Stomach (tissue), 9 donors: Measurements from ENCODE around the gene FMO4. TPM values are rescaled to one million over a fixed set of nuclear protein-coding genes. Genes with fewer than 3 reads are reported as not detected.
"Not testable (repeated sequence)": the region's sequence is repeated elsewhere in the genome, so short reads cannot be mapped to it uniquely, and the experiment has no call there.

Experiments used
- DNase-seq, 2 donors: peaks; one replicate each; pipeline versions ENCODE4 v3.0.0 to v3.0.0-alpha.2; 2013 to 2019
- H3K27ac ChIP-seq, 5 donors: fragments of 200-600 bp in 4 of 5; sonication (generic) in 4 of 5; one replicate each; pipeline ENCODE4 v1.5.1; 2013 to 2019; ENCODE audit warnings: mild to moderate bottlenecking in 1 of 5, moderate library complexity in 1 of 5
- H3K27me3 ChIP-seq, 3 donors: fragments of 200-600 bp; sonication (generic); one replicate each; pipeline ENCODE4 v1.5.1; 2017 to 2019; ENCODE audit warnings: mixed run types in 1 of 3
- H3K36me3 ChIP-seq, 4 donors: fragments of 200-600 bp; sonication (generic); 1 replicate in 3 of 4; 2 replicates in 1 of 4; pipeline ENCODE4 v1.5.1; 2016 to 2019
- H3K4me1 ChIP-seq, 4 donors: fragments of 200-600 bp; sonication (generic); one replicate each; pipeline ENCODE4 v1.5.1; 2016 to 2019
- H3K4me3 ChIP-seq, 4 donors: fragments of 200-600 bp; sonication (generic) in 3 of 4; one replicate each; pipeline ENCODE4 v1.5.1; 2016 to 2019; ENCODE audit warnings: mild to moderate bottlenecking in 1 of 4
- H3K9me3 ChIP-seq, 4 donors: fragments of 200-600 bp; sonication (generic); one replicate each; pipeline ENCODE4 v1.5.1; 2016 to 2019
- CTCF ChIP-seq, 7 experiments: fragments of 450-650 bp in 4 of 7; fragments of 200-600 bp in 3 of 7; sonication (generic) in 3 of 7; IDR thresholded peaks; one replicate each; pipeline ENCODE4 v1.5.1; 2016 to 2019; ENCODE audit warnings: antibody characterized with exemption in 7 of 7, control low read depth in 2 of 7, mild to moderate bottlenecking in 1 of 7
- EP300 ChIP-seq: sonication (generic); formaldehyde crosslinking; IDR thresholded peaks from one replicate; pipeline ENCODE4 v1.6.1; 2017; ENCODE audit warnings: antibody characterized with exemption
- POLR2A ChIP-seq, 4 donors: fragments of 450-650 bp; IDR thresholded peaks; one replicate each; pipeline ENCODE4 v1.6.1; 2016; ENCODE audit warnings: antibody characterized with exemption in 4 of 4, control low read depth in 2 of 4, mild to moderate bottlenecking in 1 of 4, moderate library complexity in 1 of 4
- POLR2AphosphoS5 ChIP-seq, 3 donors: sonication (generic); formaldehyde crosslinking; IDR thresholded peaks; one replicate each; pipeline ENCODE4 v1.6.1; 2016; ENCODE audit warnings: antibody characterized with exemption in 3 of 3
- WGBS, 5 donors: extraction: QIAGEN DNeasy Blood & Tissue Kit in 3 of 5; methylation state at CpG; one replicate each; pipeline versions ENCODE4 v1.1.5 to v1.1.7; 2013 to 2018; 5-methylcytosine and 5-hydroxymethylcytosine counted together
- intact Hi-C: fragments of 100-400 bp; cut with DNase I; formaldehyde crosslinking; loops from one replicate; pipeline ENCODE4 v1.15.1; 2023; ENCODE audit warnings: low total_unique reads
- polyA plus RNA-seq, 3 donors: library from polyadenylated mRNA; stranded (reverse); fragments of 200-250 nt; gene quantifications; one replicate each; pipeline ENCODE4 v1.2.3, GENCODE V29; 2013
- total RNA-seq, 5 donors: library from RNA; depleted of rRNA; stranded (reverse); fragments of >200 nt; gene quantifications; one replicate each; pipeline versions ENCODE4 v1.1.0 to v1.2.3, GENCODE V29; 2014 to 2016
- donor health status: healthy with polysubstance abuse.
- donor health status: Bipolar disorder and iron deficiency.
- donor health status: healthy.

Gene FMO4
- total and polyA plus RNA-seq, 8 donors: 0.89 to 12.2 (median 3.8) TPM; not detected in 1

DNA sequence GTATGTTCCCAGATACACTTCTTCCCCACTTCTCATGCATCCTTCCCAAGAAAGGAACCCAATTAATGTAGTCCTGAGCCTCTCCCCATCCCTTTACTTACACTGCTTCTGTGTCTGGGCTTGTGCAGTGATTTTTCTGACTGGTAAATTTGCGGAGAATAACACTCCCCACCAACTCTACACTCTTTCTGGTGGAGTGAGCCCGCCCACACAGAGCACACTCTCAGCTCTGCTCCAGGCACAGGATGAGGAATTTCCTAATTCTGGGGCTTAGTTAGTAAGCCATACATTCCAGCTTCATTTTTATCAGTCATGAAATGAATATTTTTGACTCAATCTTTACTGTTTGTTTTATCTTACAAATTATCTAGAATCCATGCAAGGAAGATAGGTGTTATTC lies 38.6 kb downstream of the FMO4 start:
- no peak for DNase-seq
- Histone ChIP-seq H3K9me3 (no peaks in the 10 kb centered on the region), H3K27ac (no peak overlapping the region), H3K4me3 (no peak overlapping the region), H3K27me3 (no peaks in the 10 kb centered on the region), H3K4me1 (no peaks in the 10 kb centered on the region), H3K36me3 (no peaks in the 10 kb centered on the region)
- TF ChIP-seq CTCF (IDR thresholded peaks at IDR 0.05): no peak
- 80 to 96% (median 89%) methylated on average over 2 of the region's 2 CpGs for WGBS, 5 donors
- intact Hi-C loops: no loop called here

DNA sequence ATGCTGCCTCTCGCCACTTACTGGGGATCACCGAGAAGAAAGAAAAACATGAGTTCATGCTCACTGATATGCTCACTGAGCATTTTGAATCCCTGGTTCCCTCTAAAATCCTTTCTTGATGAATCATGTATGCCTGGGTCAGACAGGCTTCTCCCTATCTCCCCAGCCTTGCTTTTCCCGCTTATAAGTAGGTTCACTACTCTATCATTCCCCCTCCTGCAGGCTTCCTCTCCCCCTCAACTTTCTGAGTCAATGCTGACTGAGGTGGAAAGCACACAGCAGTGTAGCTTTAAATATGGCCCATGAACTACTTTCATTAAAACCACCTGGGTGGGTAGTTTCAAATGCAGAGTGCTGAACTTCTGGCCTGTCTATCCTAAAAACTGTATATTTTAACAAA lies 41.7 kb downstream of the FMO4 start:
- WGBS, 5 donors: 73 to 82% (median 80%) methylated on average over 3 of the region's 3 CpGs
- H3K27ac ChIP-seq: no peak overlapping the region
- intact Hi-C loops: no loop called here
- no peaks in the 10 kb centered on the region for H3K4me1 ChIP-seq
- TF ChIP-seq CTCF (IDR thresholded peaks at IDR 0.05): no peak
- TF ChIP-seq EP300: no peak
- TF ChIP-seq POLR2AphosphoS5 (IDR thresholded peaks at IDR 0.05): no peak
- no peak for TF ChIP-seq POLR2A (IDR thresholded peaks at IDR 0.05)
- peaks cover 0 to 5% (median 0%) of the 10 kb centered on the region in 3 donors for H3K27me3 ChIP-seq
- no peaks in the 10 kb centered on the region for H3K36me3 ChIP-seq
- no peak for DNase-seq
- no peak overlapping the region for H3K4me3 ChIP-seq
- no peaks in the 10 kb centered on the region for H3K9me3 ChIP-seq

- Histone ChIP-seq H3K27ac (no peak overlapping the region), H3K9me3 (no peaks in the 10 kb centered on the region), H3K4me3 (no peak overlapping the region), H3K36me3 (no peaks in the 10 kb centered on the region), H3K4me1 (no peaks in the 10 kb centered on the region), H3K27me3 (peaks cover 0 to 5% (median 0%) of the 10 kb centered on the region in 3 donors)
- TF ChIP-seq EP300: no peak
- TF ChIP-seq POLR2AphosphoS5 (IDR thresholded peaks at IDR 0.05): no peak
- TF ChIP-seq POLR2A (IDR thresholded peaks at IDR 0.05): no peak
- TF ChIP-seq CTCF (IDR thresholded peaks at IDR 0.05): no peak
- 66 to 93% (median 72%) methylated on average over 2 to 4 of the region's 4 CpGs for WGBS, 5 donors
- DNase-seq: no peak
- intact Hi-C loops: no loop called here
These were observed 43.2 kb downstream of the FMO4 start for GRCh38 chr1:171357179-171357578.

GRCh38 chr1:171359355-171359648 lies 45.3 kb downstream of the FMO4 start:
- H3K4me1 ChIP-seq, DNase-seq, H3K27ac ChIP-seq, intact Hi-C loops, H3K27me3 ChIP-seq, H3K4me3 ChIP-seq, H3K36me3 ChIP-seq, H3K9me3 ChIP-seq: not testable (repeated sequence)
- 88 to 97% (median 91%) methylated on average over 6 to 7 of the region's 7 CpGs for WGBS, 5 donors

DNA sequence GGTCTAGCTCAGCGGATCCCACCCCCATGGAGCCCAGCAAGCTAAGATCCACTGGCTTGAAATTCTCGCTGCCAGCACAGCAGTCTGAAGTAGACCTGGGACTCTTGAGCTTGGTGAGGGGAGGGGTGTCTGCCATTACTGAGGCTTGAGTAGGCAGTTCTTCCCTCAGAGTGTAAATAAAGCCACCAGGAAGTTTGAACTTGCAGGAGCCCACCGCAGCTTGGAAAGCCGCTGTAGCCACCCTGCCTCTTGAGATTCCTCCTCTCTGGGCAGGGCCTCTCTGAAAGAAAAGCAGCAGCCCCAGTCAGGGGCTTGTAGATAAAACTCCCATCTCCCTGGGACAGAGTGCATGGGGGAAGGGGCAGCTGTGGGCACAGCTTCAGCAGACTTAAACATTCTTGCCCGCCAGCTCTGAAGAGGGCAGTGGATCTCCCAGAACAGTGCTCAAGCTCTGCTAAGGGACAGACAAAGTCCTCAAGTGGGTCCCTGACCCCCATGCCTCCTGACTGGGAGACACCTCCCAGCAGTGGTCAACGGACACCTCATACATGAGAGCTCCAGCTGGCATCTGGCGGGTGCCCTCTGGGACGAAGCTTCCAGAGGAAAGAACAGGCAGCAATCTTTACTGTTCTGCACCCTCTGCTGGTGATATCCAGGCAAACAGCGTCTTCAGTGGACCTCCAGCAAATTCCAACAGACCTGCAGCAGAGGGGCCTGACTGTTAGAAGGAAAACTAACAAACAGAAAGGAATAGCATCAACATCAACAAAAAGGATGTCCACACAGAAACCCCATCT lies 45.9 kb downstream of the FMO4 start:
- intact Hi-C loops, H3K27me3 ChIP-seq, H3K36me3 ChIP-seq, DNase-seq, H3K4me3 ChIP-seq, H3K27ac ChIP-seq, H3K4me1 ChIP-seq, H3K9me3 ChIP-seq: not testable (repeated sequence)
- WGBS, 5 donors: 59 to 72% (median 66%) methylated on average over 6 to 9 of the region's 9 CpGs
